Endothelial cell of umbilical vein (primary cell): Measurements from ENCODE around the gene PLEKHG1. TPM values are rescaled to one million over a fixed set of nuclear protein-coding genes. Genes with fewer than 3 reads are reported as not detected.

Source experiments
- BruUV-seq: library from RNA; stranded (reverse); fragments of 400-500 nt; replicated peaks from 2 replicates; lab custom pipeline; 2021; lab: Mats Ljungman, UMichigan
- CTCF ChIA-PET: fragments of 300-600, 350-600 bp; sonication (Branson Sonifier 250); formaldehyde crosslinking; loops from one replicate; lab custom pipeline; 2021; ENCODE audit warnings: antibody characterized with exemption, inconsistent platforms; lab: Charles Lee
- POLR2A ChIA-PET: fragments of 300-600, 350-600 bp; sonication (Branson Sonifier 250); formaldehyde crosslinking; loops from one replicate; lab custom pipeline; 2021; ENCODE audit warnings: antibody characterized with exemption, inconsistent platforms; lab: Charles Lee
- DNase-seq: peaks from one replicate; pipeline ENCODE4 v3.0.0-alpha.2; 2011; ENCODE audit warnings: low read depth, low spot score
- FAIRE-seq: peaks from 2 replicates; lab custom pipeline; 2011; peaks lifted over from hg19 to GRCh38; lab: Jason Lieb, UNC
- H2AFZ ChIP-seq: 2 replicates; pipeline ENCODE4 v1.6.0; 2012; ENCODE audit warnings: low read depth, low read length, control low read depth, inconsistent platforms
- H3K27ac ChIP-seq: 2 replicates; pipeline ENCODE4 v1.5.1; 2011; ENCODE audit warnings: low read depth, mild to moderate bottlenecking, control low read depth, low read length, moderate library complexity; ENCODE audit not compliant: insufficient read depth
- H3K27me3 ChIP-seq, 2 experiments: 2 replicates each; pipeline versions ENCODE4 v1.6.0 to v1.6.1; 2011; ENCODE audit warnings: low read length in 2 of 2, mixed read lengths in 1 of 2; ENCODE audit not compliant: control insufficient read depth in 2 of 2, insufficient read depth in 2 of 2
- H3K36me3 ChIP-seq, 2 experiments: 2 replicates in 1 of 2; 3 replicates in 1 of 2; pipeline ENCODE4 v1.5.1; 2011; ENCODE audit warnings: low read length in 2 of 2, mild to moderate bottlenecking in 1 of 2, moderate library complexity in 1 of 2; ENCODE audit not compliant: control insufficient read depth in 2 of 2, insufficient read depth in 2 of 2; ENCODE audit errors: extremely low read depth in 1 of 2
- H3K4me1 ChIP-seq: 3 replicates; pipeline ENCODE4 v1.5.1; 2011; ENCODE audit warnings: mild to moderate bottlenecking, low read length; ENCODE audit not compliant: control insufficient read depth, insufficient read depth; ENCODE audit errors: extremely low read depth
- H3K4me2 ChIP-seq: 2 replicates; pipeline ENCODE4 v1.6.1; 2011; ENCODE audit warnings: low read length, control low read depth, mixed read lengths; ENCODE audit not compliant: insufficient read depth
- H3K4me3 ChIP-seq, 3 experiments: fragments of 200-600 bp in 1 of 3; sonication (generic), shearing (Covaris generic) in 1 of 3; replicated peaks in 1 of 3; 2 replicates each; pipeline ENCODE4 v1.5.1; 2011 to 2016; ENCODE audit warnings: control low read depth in 3 of 3, low read length in 3 of 3, mild to moderate bottlenecking in 2 of 3, inconsistent platforms in 1 of 3, low read depth in 1 of 3, moderate library complexity in 1 of 3; ENCODE audit not compliant: insufficient read depth in 1 of 3
- H3K79me2 ChIP-seq: 2 replicates; pipeline ENCODE4 v1.6.0; 2012; ENCODE audit warnings: low read length, inconsistent platforms; ENCODE audit not compliant: control insufficient read depth, insufficient read depth
- H3K9ac ChIP-seq: replicated peaks from 2 replicates; pipeline ENCODE3; 2011; ENCODE audit warnings: low read length, control low read depth; ENCODE audit not compliant: insufficient read depth; ENCODE audit errors: extremely low read depth
- H3K9me1 ChIP-seq: replicated peaks from 3 replicates; pipeline ENCODE4 v1.6.0; 2011; ENCODE audit warnings: mild to moderate bottlenecking, low read length; ENCODE audit not compliant: control insufficient read depth, insufficient read depth; ENCODE audit errors: extremely low read depth
- H3K9me3 ChIP-seq: replicated peaks from 2 replicates; pipeline ENCODE4 v1.5.1; 2012; ENCODE audit warnings: low read length, inconsistent platforms; ENCODE audit not compliant: control insufficient read depth, insufficient read depth
- H4K20me1 ChIP-seq: replicated peaks from 2 replicates; pipeline ENCODE3; 2011; ENCODE audit warnings: mild to moderate bottlenecking, low read length; ENCODE audit not compliant: control insufficient read depth, insufficient read depth; ENCODE audit errors: extremely low read depth
- EZH2 ChIP-seq: IDR thresholded peaks from 2 replicates; pipeline ENCODE4 v1.6.1; 2012; ENCODE audit warnings: borderline replicate concordance, low read depth, mild to moderate bottlenecking, moderate library complexity, low read length, inconsistent platforms; ENCODE audit not compliant: severe bottlenecking
- FOS ChIP-seq: IDR thresholded peaks from 2 replicates; pipeline ENCODE4 v1.6.1; 2011; ENCODE audit warnings: mild to moderate bottlenecking, low read length, moderate library complexity, borderline replicate concordance; ENCODE audit not compliant: insufficient read depth
- GATA2 ChIP-seq: IDR thresholded peaks from 2 replicates; pipeline ENCODE4 v1.7.0; 2011; ENCODE audit warnings: low read depth, mild to moderate bottlenecking, moderate library complexity, mixed read lengths, low read length; ENCODE audit not compliant: insufficient read length, insufficient read depth
- JUN ChIP-seq: IDR thresholded peaks from 2 replicates; pipeline ENCODE4 v1.6.1; 2011; ENCODE audit warnings: borderline replicate concordance, low read depth; ENCODE audit not compliant: insufficient read length, insufficient read depth
- MAX ChIP-seq: IDR thresholded peaks from 2 replicates; pipeline ENCODE4 v1.6.1; 2011; ENCODE audit not compliant: insufficient read depth, insufficient read length
- MYC ChIP-seq: IDR thresholded peaks from one replicate; pipeline ENCODE4 v1.6.1; 2011; ENCODE audit warnings: mild to moderate bottlenecking, low read depth, low read length
- POLR2A ChIP-seq: IDR thresholded peaks from 2 replicates; pipeline ENCODE4 v1.6.1; 2012; ENCODE audit warnings: low read depth, mild to moderate bottlenecking, control low read depth, low read length
- POLR2AphosphoS5 ChIP-seq: IDR thresholded peaks from 2 replicates; pipeline ENCODE4 v1.6.1; 2012; ENCODE audit warnings: low read depth, mild to moderate bottlenecking, control low read depth, low read length, moderate library complexity; ENCODE audit not compliant: insufficient read depth
- dilution Hi-C: fragments of 300-500 bp; cut with MboI; formaldehyde crosslinking; loops from one replicate; pipeline ENCODE4 v1.15.0; 2019; ENCODE audit warnings: low sequenced_read_pairs; ENCODE audit not compliant: extremely low pct_ligation_motif_present
- intact Hi-C: fragments of 100-400 bp; cut with micrococcal nuclease; formaldehyde crosslinking; loops from one replicate; pipeline ENCODE4 v1.10.0; 2022
- polyA plus RNA-seq, 4 experiments: library from polyadenylated mRNA; depleted of rRNA in 3 of 4; stranded (reverse) in 3 of 4; unstranded in 1 of 4; fragments of >200 nt; gene quantifications; 2 replicates each; pipeline versions ENCODE4 v1.2.1 to v1.2.3, GENCODE V29; 2011 to 2012; ENCODE audit warnings: missing spikeins in 1 of 4
- total RNA-seq: library from RNA; stranded (reverse); gene quantifications from 2 replicates; pipeline ENCODE4 v1.2.3, GENCODE V29; 2021
- TF ChIP-seq, protein P1 (sequence below), 2 donors: IDR thresholded peaks; 1 replicate in 1 of 2; 2 replicates in 1 of 2; pipeline ENCODE4 v1.5.1; 2011; ENCODE audit warnings: low read length in 2 of 2, mild to moderate bottlenecking in 2 of 2, moderate library complexity in 2 of 2, control low read depth in 1 of 2, inconsistent platforms in 1 of 2, low read depth in 1 of 2; ENCODE audit not compliant: insufficient read depth in 1 of 2; ENCODE audit errors: extremely low read depth in 1 of 2

Gene PLEKHG1
- total and polyA plus RNA-seq, 2 donors (not counting 3 experiments of a cell fraction or from before 2014, with no cell fraction given), result 8.8 to 62.5 TPM

DNA sequence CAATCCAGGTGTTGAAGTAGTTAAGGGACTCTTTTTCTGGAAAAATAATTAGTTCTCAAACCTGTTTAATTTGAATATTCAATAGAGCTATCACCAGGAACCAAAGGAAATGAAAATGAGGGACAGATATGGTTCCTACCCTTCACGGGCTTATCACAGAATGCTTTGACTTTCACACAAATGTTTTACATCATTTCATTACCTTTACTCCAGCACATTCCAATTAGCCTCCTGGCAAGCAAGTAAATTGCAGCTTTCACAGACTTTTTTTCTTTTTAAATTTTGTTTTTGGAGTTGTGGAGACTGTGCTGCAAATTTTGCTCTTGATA lies 35.2 kb downstream of the PLEKHG1 start:
- TF ChIP-seq EZH2, result no peak
- no peak for TF ChIP-seq MAX
- TF ChIP-seq FOS, result no peak
- no peak for TF ChIP-seq POLR2AphosphoS5
- TF ChIP-seq JUN, result no peak
- TF ChIP-seq MYC, result no peak
- TF ChIP-seq GATA2, result no peak
- TF ChIP-seq, protein P1, sequence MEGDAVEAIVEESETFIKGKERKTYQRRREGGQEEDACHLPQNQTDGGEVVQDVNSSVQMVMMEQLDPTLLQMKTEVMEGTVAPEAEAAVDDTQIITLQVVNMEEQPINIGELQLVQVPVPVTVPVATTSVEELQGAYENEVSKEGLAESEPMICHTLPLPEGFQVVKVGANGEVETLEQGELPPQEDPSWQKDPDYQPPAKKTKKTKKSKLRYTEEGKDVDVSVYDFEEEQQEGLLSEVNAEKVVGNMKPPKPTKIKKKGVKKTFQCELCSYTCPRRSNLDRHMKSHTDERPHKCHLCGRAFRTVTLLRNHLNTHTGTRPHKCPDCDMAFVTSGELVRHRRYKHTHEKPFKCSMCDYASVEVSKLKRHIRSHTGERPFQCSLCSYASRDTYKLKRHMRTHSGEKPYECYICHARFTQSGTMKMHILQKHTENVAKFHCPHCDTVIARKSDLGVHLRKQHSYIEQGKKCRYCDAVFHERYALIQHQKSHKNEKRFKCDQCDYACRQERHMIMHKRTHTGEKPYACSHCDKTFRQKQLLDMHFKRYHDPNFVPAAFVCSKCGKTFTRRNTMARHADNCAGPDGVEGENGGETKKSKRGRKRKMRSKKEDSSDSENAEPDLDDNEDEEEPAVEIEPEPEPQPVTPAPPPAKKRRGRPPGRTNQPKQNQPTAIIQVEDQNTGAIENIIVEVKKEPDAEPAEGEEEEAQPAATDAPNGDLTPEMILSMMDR (IDR thresholded peaks at IDR 0.05; ENCODE audit: extremely low read depth in 1 of 2, insufficient read depth in 1 of 2, low read depth in 1 of 2, low read length in 2 of 2), result no peak
- no peak for TF ChIP-seq POLR2A
- H3K9ac ChIP-seq, result no peak overlapping the region
- H3K9me1 ChIP-seq, result no peaks in the 10 kb centered on the region
- no peak overlapping the region for H2AFZ ChIP-seq
- no peak overlapping the region for H3K27ac ChIP-seq
- H3K4me3 ChIP-seq, result no peak overlapping the region
- no peak for FAIRE-seq
- no TSS peak for BruUV-seq
- H3K9me3 ChIP-seq, result no peaks in the 10 kb centered on the region
- no peaks in the 10 kb centered on the region for H3K36me3 ChIP-seq
- H3K79me2 ChIP-seq, result no peaks in the 10 kb centered on the region
- intact Hi-C loops, result no loop called here
- dilution Hi-C loops, result no loop called here
- no peak for DNase-seq
- H4K20me1 ChIP-seq, result no peaks in the 10 kb centered on the region
- H3K27me3 ChIP-seq, result no peaks in the 10 kb centered on the region
- no peak overlapping the region for H3K4me2 ChIP-seq
- CTCF ChIA-PET, result interaction anchor here (1.1 to 1.6 kb wide), 3 partner anchors 18 to 180 kb away, joined by 3 to 4 read pairs (median 3); no protein-coding TSS in a partner anchor
- POLR2A ChIA-PET, result no interaction called here
- no peaks in the 10 kb centered on the region for H3K4me1 ChIP-seq
